Measurements from ENCODE around the gene PLA2G2E. TPM values are rescaled to one million over a fixed set of nuclear protein-coding genes. Genes with fewer than 3 reads are reported as not detected.

The PLA2G2E gene
- total and polyA plus RNA-seq, 10 donors = not detected

DNA sequence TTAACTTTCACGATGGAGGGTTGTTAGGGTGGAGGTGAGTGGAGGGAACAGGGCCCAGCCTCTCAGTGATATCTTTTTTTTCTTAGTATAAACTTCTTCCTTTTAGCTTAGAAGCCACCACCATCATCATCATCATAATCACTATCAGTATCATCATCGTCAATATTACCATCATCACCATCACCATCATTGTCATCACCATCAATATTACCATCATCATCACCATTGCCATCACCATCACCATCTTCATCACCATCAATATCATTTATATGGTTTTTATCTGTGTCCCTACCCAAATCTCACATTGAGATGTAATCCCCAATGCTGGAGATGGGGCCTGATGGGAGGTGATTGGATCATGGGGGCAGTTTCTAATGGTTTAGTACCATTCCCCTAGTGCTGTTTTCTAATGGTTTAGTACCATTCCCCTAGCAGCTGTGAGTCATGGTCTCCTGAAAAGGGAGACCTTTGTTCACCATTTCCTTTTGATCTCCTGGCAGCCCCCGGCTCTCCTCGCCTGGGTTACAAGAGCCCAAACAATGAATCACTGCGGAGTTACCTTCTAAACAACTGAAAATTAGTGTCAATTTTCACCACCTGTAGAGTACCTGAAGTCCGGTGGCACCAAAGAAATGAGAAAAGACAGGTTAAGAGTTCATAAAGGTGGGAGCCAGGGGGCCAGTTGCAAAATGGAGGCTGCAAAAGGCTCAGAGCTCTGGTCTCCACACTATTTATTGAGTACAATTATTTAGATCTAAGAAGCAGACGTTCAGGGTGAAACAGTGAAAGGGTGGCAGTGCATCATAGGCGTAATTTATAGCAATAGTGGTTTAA is 3.1 kb upstream of the PLA2G2E start:
- Histone ChIP-seq H3K4me3 (no peak overlapping the region), H3K36me3 (no peaks in the 10 kb centered on the region), H3K4me1 (peaks cover 0 to 10% (median 2%) of the 10 kb centered on the region in 6 donors), H3K9me3 (peaks cover 0 to 21% (median 12%) of the 10 kb centered on the region in 8 donors), H3K27me3 (replicated peaks in 1 of 7) (peaks cover 0 to 10% (median 0%) of the 10 kb centered on the region in 7 donors), H3K27ac (no peak overlapping the region)
- no peak for DNase-seq
- 68 to 79% (median 70%) methylated on average over 8 of the region's 8 CpGs for WGBS, 5 donors
- intact Hi-C loops (cut with DNase I; ENCODE audit: low total_unique reads) = no loop called here
- TF ChIP-seq CTCF (IDR thresholded peaks at IDR 0.05 in 8 of 11, conservative IDR thresholded peaks at IDR 0.05 in 3 of 11) (no peak), POLR2A (IDR thresholded peaks at IDR 0.05) (no peak), POLR2AphosphoS5 (IDR thresholded peaks at IDR 0.05) (no peak)

GRCh38 chr1:19925342-19926070 is 2.1 kb upstream of the PLA2G2E start:
- Histone ChIP-seq H3K4me3 (no peak overlapping the region), H3K36me3 (no peaks in the 10 kb centered on the region), H3K27ac (no peak overlapping the region), H3K9me3 (peaks cover 0 to 11% (median 2%) of the 10 kb centered on the region in 8 donors), H3K4me1 (peaks cover 0 to 14% (median 4%) of the 10 kb centered on the region in 6 donors), H3K27me3 (replicated peaks in 1 of 7) (peaks cover 0 to 10% (median 0%) of the 10 kb centered on the region in 7 donors)
- no peak for TF ChIP-seq CTCF (IDR thresholded peaks at IDR 0.05 in 8 of 11, conservative IDR thresholded peaks at IDR 0.05 in 3 of 11)
- TF ChIP-seq POLR2AphosphoS5 (IDR thresholded peaks at IDR 0.05) = no peak
- TF ChIP-seq POLR2A (IDR thresholded peaks at IDR 0.05) = no peak
- 80 to 88% (median 82%) methylated on average over 7 of the region's 7 CpGs for WGBS, 5 donors
- no peak for DNase-seq
- intact Hi-C loops (cut with DNase I; ENCODE audit: low total_unique reads) = no loop called here

DNA sequence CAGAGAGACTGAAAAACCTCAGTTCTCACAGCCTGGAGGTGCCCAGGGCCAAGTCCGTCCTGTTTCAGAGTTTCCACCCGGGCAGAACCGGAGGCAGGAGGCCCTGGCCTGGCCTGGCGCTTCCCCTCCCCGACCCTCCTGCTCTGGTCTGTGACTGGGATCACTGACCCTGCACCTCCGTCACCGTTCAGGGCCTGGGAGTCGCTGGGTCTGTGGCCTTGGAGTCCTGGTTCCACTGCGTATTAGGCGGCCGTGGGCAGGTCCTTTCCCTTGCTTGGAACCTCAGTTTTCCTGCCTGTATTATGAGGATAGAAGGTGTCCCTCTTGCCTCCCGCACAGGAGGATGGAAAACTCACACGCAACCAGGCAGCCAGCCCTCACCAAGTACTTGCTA is 533 bp upstream of the PLA2G2E start:
- TF ChIP-seq POLR2A (IDR thresholded peaks at IDR 0.05) (no peak), CTCF (IDR thresholded peaks at IDR 0.05 in 8 of 11, conservative IDR thresholded peaks at IDR 0.05 in 3 of 11) (no peak), POLR2AphosphoS5 (IDR thresholded peaks at IDR 0.05) (no peak)
- intact Hi-C loops (cut with DNase I; ENCODE audit: low total_unique reads) = no loop called here

More for the DNA sequence above, 533 bp upstream of the PLA2G2E start:
- Histone ChIP-seq H3K27me3 (replicated peaks in 1 of 7) (peaks cover 0 to 10% (median 0%) of the 10 kb centered on the region in 7 donors), H3K4me1 (peaks cover 0 to 14% (median 4%) of the 10 kb centered on the region in 6 donors), H3K9me3 (no peaks in the 10 kb centered on the region), H3K36me3 (no peaks in the 10 kb centered on the region), H3K4me3 (no peak overlapping the region), H3K27ac (no peak overlapping the region)
- WGBS, 5 donors = 64 to 76% (median 72%) methylated on average over 9 to 13 of the region's 13 CpGs
- DNase-seq = no peak

Measured in spleen (tissue), 11 donors.